H1 (cell line): ENCODE results near the gene NUBP1. TPM values are rescaled to one million over a fixed set of nuclear protein-coding genes. Genes with fewer than 3 reads are reported as not detected.

Source experiments
- CTCF ChIA-PET: fragments of 300-600 bp; sonication (Branson Sonifier 250); formaldehyde crosslinking; loops from one replicate; lab custom pipeline; 2021; ENCODE audit not compliant: partially characterized antibody; lab: Charles Lee
- POLR2A ChIA-PET: fragments of 300-600 bp; sonication (Branson Sonifier 250); formaldehyde crosslinking; loops from one replicate; lab custom pipeline; 2021; ENCODE audit warnings: inconsistent platforms; ENCODE audit not compliant: partially characterized antibody; lab: Charles Lee
- DNase-seq, 2 experiments: peaks; one replicate each; pipeline versions ENCODE4 v3.0.0 to v3.0.0-alpha.2; 2010 to 2022; ENCODE audit warnings: low spot score in 2 of 2, low read depth in 1 of 2, mixed read lengths in 1 of 2
- FAIRE-seq: peaks from 2 replicates; lab custom pipeline; 2011; peaks lifted over from hg19 to GRCh38; lab: Jason Lieb, UNC
- H2AFZ ChIP-seq: 2 replicates; pipeline ENCODE4 v1.8.1; 2012; ENCODE audit warnings: low read length, inconsistent platforms
- H2AK5ac ChIP-seq: 2 replicates; pipeline ENCODE4 v1.6.1; 2013; ENCODE audit warnings: low read depth, low read length
- H2BK120ac ChIP-seq: replicated peaks from 2 replicates; pipeline ENCODE3; 2013; ENCODE audit warnings: low read depth, low read length, inconsistent platforms
- H2BK12ac ChIP-seq: 2 replicates; pipeline ENCODE4 v1.6.1; 2013; ENCODE audit warnings: low read depth, low read length
- H2BK15ac ChIP-seq: 2 replicates; pipeline ENCODE4 v1.6.1; 2013; ENCODE audit warnings: low read length
- H2BK20ac ChIP-seq: 2 replicates; pipeline ENCODE4 v1.6.1; 2013; ENCODE audit warnings: low read length
- H2BK5ac ChIP-seq: 2 replicates; pipeline ENCODE4 v1.6.1; 2013; ENCODE audit warnings: low read depth, low read length
- H3K14ac ChIP-seq: 2 replicates; pipeline ENCODE4 v1.6.1; 2013; ENCODE audit warnings: inconsistent platforms; ENCODE audit not compliant: insufficient read length
- H3K18ac ChIP-seq: 2 replicates; pipeline ENCODE4 v1.6.1; 2013; ENCODE audit warnings: low read length; ENCODE audit errors: extremely low read depth
- H3K23ac ChIP-seq: 2 replicates; pipeline ENCODE4 v1.6.1; 2013; ENCODE audit warnings: inconsistent platforms; ENCODE audit not compliant: insufficient read length
- H3K23me2 ChIP-seq: 2 replicates; pipeline ENCODE4 v1.6.1; 2013; ENCODE audit warnings: low read depth, low read length
- H3K27ac ChIP-seq: 2 replicates; pipeline ENCODE4 v1.6.1; 2011; ENCODE audit warnings: low read depth, low read length, inconsistent platforms
- H3K27me3 ChIP-seq, 4 experiments: replicated peaks in 1 of 4; 1 replicate in 1 of 4; 2 replicates in 3 of 4; pipeline versions ENCODE4 v1.6.1 to v1.8.1; 2011 to 2013; ENCODE audit warnings: low read length in 3 of 4, mild to moderate bottlenecking in 3 of 4, inconsistent platforms in 2 of 4, mixed read lengths in 2 of 4, moderate library complexity in 1 of 4; ENCODE audit not compliant: control insufficient read depth in 3 of 4, insufficient read depth in 3 of 4; ENCODE audit errors: extremely low read depth in 1 of 4
- H3K36me3 ChIP-seq, 4 experiments: 2 replicates each; pipeline versions ENCODE4 v1.6.1 to v1.8.1; 2011 to 2013; ENCODE audit warnings: mild to moderate bottlenecking in 4 of 4, low read length in 3 of 4, moderate library complexity in 2 of 4, control low read depth in 1 of 4, inconsistent platforms in 1 of 4; ENCODE audit not compliant: insufficient read depth in 4 of 4, control insufficient read depth in 2 of 4
- H3K4ac ChIP-seq: replicated peaks from 2 replicates; pipeline ENCODE3; 2013; ENCODE audit warnings: low read length, low read depth, mixed read lengths, inconsistent platforms; ENCODE audit not compliant: insufficient read length
- H3K4me1 ChIP-seq, 4 experiments: replicated peaks in 1 of 4; 1 replicate in 1 of 4; 2 replicates in 3 of 4; pipeline versions ENCODE4 v1.6.1 to v1.8.1; 2011 to 2013; ENCODE audit warnings: low read length in 3 of 4, inconsistent platforms in 2 of 4, mixed read lengths in 1 of 4; ENCODE audit not compliant: insufficient read depth in 4 of 4, control insufficient read depth in 3 of 4
- H3K4me2 ChIP-seq, 2 experiments: 2 replicates each; pipeline versions ENCODE4 v1.6.1 to v1.8.1; 2011 to 2013; ENCODE audit warnings: low read depth in 2 of 2, low read length in 2 of 2, control low read depth in 1 of 2, inconsistent platforms in 1 of 2, mild to moderate bottlenecking in 1 of 2; ENCODE audit not compliant: insufficient read depth in 1 of 2
- H3K4me3 ChIP-seq, 4 experiments: fragments of 200-600, 300-600 bp in 1 of 4; sonication (generic), shearing (Covaris generic), sonication (Bioruptor Twin) in 1 of 4; 2 replicates each; pipeline versions ENCODE4 v1.5.1 to v1.8.1; 2011 to 2016; ENCODE audit warnings: low read length in 4 of 4, low read depth in 3 of 4, control low read depth in 2 of 4, inconsistent platforms in 2 of 4, mild to moderate bottlenecking in 2 of 4, mixed read lengths in 1 of 4, moderate library complexity in 1 of 4; ENCODE audit not compliant: insufficient read depth in 2 of 4; ENCODE audit errors: extremely low read depth in 1 of 4
- H3K56ac ChIP-seq: replicated peaks from 2 replicates; pipeline ENCODE3; 2013; ENCODE audit warnings: low read depth, mild to moderate bottlenecking, mixed read lengths, low read length, inconsistent platforms; ENCODE audit not compliant: insufficient read length
- H3K79me1 ChIP-seq: 2 replicates; pipeline ENCODE4 v1.6.1; 2013; ENCODE audit warnings: low read depth, low read length, control low read depth
- H3K79me2 ChIP-seq, 2 experiments: 2 replicates each; pipeline versions ENCODE4 v1.6.1 to v1.8.1; 2012 to 2013; ENCODE audit warnings: low read length in 2 of 2, mild to moderate bottlenecking in 2 of 2, inconsistent platforms in 1 of 2; ENCODE audit not compliant: insufficient read depth in 2 of 2, control insufficient read depth in 1 of 2
- H3K9ac ChIP-seq, 4 experiments: replicated peaks in 1 of 4; 1 replicate in 1 of 4; 2 replicates in 3 of 4; pipeline versions ENCODE4 v1.6.1 to v1.8.1; 2011 to 2013; ENCODE audit warnings: low read depth in 3 of 4, low read length in 3 of 4, control low read depth in 2 of 4, mild to moderate bottlenecking in 2 of 4, moderate library complexity in 2 of 4, inconsistent platforms in 1 of 4; ENCODE audit errors: extremely low read depth in 1 of 4
- H3K9me3 ChIP-seq, 2 experiments: 2 replicates each; pipeline versions ENCODE4 v1.6.1 to v1.8.1; 2012 to 2013; ENCODE audit warnings: mild to moderate bottlenecking in 2 of 2, moderate library complexity in 2 of 2, control low read depth in 1 of 2, inconsistent platforms in 1 of 2, low read depth in 1 of 2, low read length in 1 of 2, mixed read lengths in 1 of 2; ENCODE audit not compliant: insufficient read depth in 2 of 2
- H4K20me1 ChIP-seq, 2 experiments: replicated peaks in 1 of 2; 2 replicates each; pipeline versions ENCODE3 to v1.8.1; 2011 to 2013; ENCODE audit warnings: inconsistent platforms in 2 of 2, low read length in 2 of 2, mild to moderate bottlenecking in 1 of 2; ENCODE audit not compliant: insufficient read depth in 2 of 2, control insufficient read depth in 1 of 2
- H4K5ac ChIP-seq: 2 replicates; pipeline ENCODE4 v1.6.1; 2013; ENCODE audit warnings: low read length, low read depth, mixed read lengths, inconsistent platforms; ENCODE audit not compliant: insufficient read length
- H4K8ac ChIP-seq: 2 replicates; pipeline ENCODE4 v1.8.0; 2013; ENCODE audit warnings: mild to moderate bottlenecking, moderate library complexity, low read length, inconsistent platforms; ENCODE audit not compliant: insufficient read depth; ENCODE audit errors: extremely low read depth
- H4K91ac ChIP-seq: replicated peaks from 2 replicates; pipeline ENCODE3; 2013; ENCODE audit warnings: low read length, mixed read lengths, inconsistent platforms; ENCODE audit not compliant: insufficient read length
- CTBP2 ChIP-seq: IDR thresholded peaks from 2 replicates; pipeline ENCODE4 v1.7.0; 2011; ENCODE audit warnings: borderline replicate concordance, mild to moderate bottlenecking, moderate library complexity, mixed read lengths, low read length; ENCODE audit not compliant: insufficient read depth, insufficient read length
- WGBS, 2 experiments: shearing (Covaris generic) in 1 of 2; methylation state at CpG; one replicate each; pipeline versions ENCODE4 v1.1.6 to v1.1.7; 2013 to 2015; ENCODE audit warnings: low lambda C conversion rate in 2 of 2, mixed read lengths in 2 of 2, inconsistent platforms in 1 of 2, low coverage in 1 of 2, missing lambda C conversion rate in 1 of 2; ENCODE audit not compliant: insufficient replicate concordance in 2 of 2, insufficient coverage in 1 of 2, insufficient read length in 1 of 2; ENCODE audit errors: extremely low coverage in 1 of 2, missing lambda C conversion rate in 1 of 2; 5-methylcytosine and 5-hydroxymethylcytosine counted together
- polyA plus RNA-seq, 7 experiments: library from polyadenylated mRNA; depleted of rRNA in 3 of 7; stranded (reverse) in 5 of 7; unstranded in 2 of 7; fragments of >200 nt in 5 of 7; fragments of 200-250 nt in 2 of 7; gene quantifications; 1 replicate in 5 of 7; 2 replicates in 1 of 7; 4 replicates in 1 of 7; pipeline versions ENCODE4 v1.2.1 to v1.2.3, GENCODE V29; 2011 to 2013; ENCODE audit warnings: missing spikeins in 2 of 7, mixed read lengths in 2 of 7
- total RNA-seq: library from RNA; stranded (reverse); fragmentation: NEBNext Ultra II Directional; extraction: Animal tissue kit (Norgen Biotek cat#: 25700); gene quantifications from 2 replicates; pipeline ENCODE4 v1.2.1, GENCODE V29; 2021

NUBP1 gene
- total and polyA plus RNA-seq, 2 of the 8 experiments (the other 6 are each of a cell fraction or from before 2014, with no cell fraction given) = 28.2 to 32.2 TPM

DNA sequence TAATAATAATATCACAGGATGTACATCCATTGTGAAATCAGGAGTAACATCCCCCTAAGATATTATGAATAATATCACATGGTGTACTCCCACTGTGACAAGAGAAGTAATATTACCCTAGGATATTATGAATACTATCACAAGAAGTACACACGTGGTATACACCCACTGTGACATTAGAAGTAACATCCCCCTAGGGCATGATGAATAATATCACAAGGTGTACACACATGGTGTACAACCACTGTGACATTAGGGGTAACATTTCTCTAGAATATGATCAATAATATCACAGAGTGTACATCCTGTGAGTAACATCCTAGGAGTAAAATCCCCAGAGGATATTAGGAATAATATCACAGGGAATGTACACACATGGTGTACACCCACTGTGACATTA lies 43.9 kb upstream of the NUBP1 start:
- Histone ChIP-seq H3K4me1 (no peaks in the 10 kb centered on the region), H4K8ac (no peak overlapping the region), H3K4me3 (no peak overlapping the region), H3K27me3 (no peaks in the 10 kb centered on the region), H3K23me2 (no peaks in the 10 kb centered on the region), H2BK12ac (no peak overlapping the region), H3K23ac (no peak overlapping the region), H2BK5ac (no peak overlapping the region), H4K5ac (no peak overlapping the region), H3K9ac (no peak overlapping the region), H3K56ac (no peak overlapping the region), H2BK20ac (no peak overlapping the region), H3K18ac (no peak overlapping the region), H2BK15ac (no peak overlapping the region), H4K20me1 (no peaks in the 10 kb centered on the region), H2BK120ac (no peak overlapping the region), H4K91ac (no peak overlapping the region), H3K4ac (no peak overlapping the region), H3K79me2 (no peaks in the 10 kb centered on the region), H2AK5ac (no peak overlapping the region), H3K9me3 (peaks cover 0 to 6% of the 10 kb centered on the region in 2 experiments; a peak in 2 of 4 replicates), H3K79me1 (no peaks in the 10 kb centered on the region), H2AFZ (no peak overlapping the region), H3K36me3 (no peaks in the 10 kb centered on the region), H3K4me2 (no peak overlapping the region), H3K27ac (no peak overlapping the region), H3K14ac (no peak overlapping the region)
- no peak for DNase-seq
- ChIA-PET POLR2A (no interaction called here), CTCF (no interaction called here)
- no peak for FAIRE-seq
- no peak for TF ChIP-seq CTBP2
- WGBS, 2 experiments = 77% methylated on average over 1 of the region's 1 CpG; no CpG with 5 or more reads in 1 of the 2 experiments
